Trophoblast cell (in vitro differentiated cells and primary cell): ENCODE results near the gene TRPC4AP.
A peak's percentile ranks its signal among the peaks of the same experiment; 100 is the strongest.

Experiments used
- DNase-seq, 2 donors: peaks; one replicate each; pipeline ENCODE4 v3.0.0-alpha.2; 2016
- H2AFZ ChIP-seq: 2 replicates; pipeline ENCODE4 v1.6.1; 2013; ENCODE audit warnings: low read length, moderate library complexity, mild to moderate bottlenecking; ENCODE audit not compliant: insufficient read depth, poor library complexity
- H2AK5ac ChIP-seq: 2 replicates; pipeline ENCODE4 v1.6.1; 2013; ENCODE audit warnings: mild to moderate bottlenecking, low read length
- H2BK120ac ChIP-seq: 2 replicates; pipeline ENCODE4 v1.6.1; 2013; ENCODE audit warnings: low read length, mild to moderate bottlenecking, moderate library complexity; ENCODE audit not compliant: insufficient read depth, poor library complexity
- H2BK12ac ChIP-seq: 2 replicates; pipeline ENCODE4 v1.6.1; 2013; ENCODE audit warnings: mild to moderate bottlenecking, low read length, moderate library complexity
- H2BK5ac ChIP-seq: 2 replicates; pipeline ENCODE4 v1.6.1; 2013; ENCODE audit warnings: low read length, low read depth, moderate library complexity, mild to moderate bottlenecking; ENCODE audit not compliant: poor library complexity
- H3K14ac ChIP-seq: 2 replicates; pipeline ENCODE4 v1.6.1; 2013; ENCODE audit warnings: mild to moderate bottlenecking, low read length
- H3K18ac ChIP-seq: 2 replicates; pipeline ENCODE4 v1.6.1; 2013; ENCODE audit warnings: mild to moderate bottlenecking, low read length
- H3K23ac ChIP-seq: 2 replicates; pipeline ENCODE4 v1.6.1; 2013; ENCODE audit warnings: low read length
- H3K27ac ChIP-seq: 2 replicates; pipeline ENCODE4 v1.5.1; 2013; ENCODE audit warnings: low read depth, mild to moderate bottlenecking, inconsistent platforms, low read length, moderate library complexity
- H3K27me3 ChIP-seq: 2 replicates; pipeline ENCODE4 v1.6.1; 2013; ENCODE audit warnings: inconsistent platforms, mild to moderate bottlenecking, low read length, moderate library complexity; ENCODE audit not compliant: insufficient read depth
- H3K36me3 ChIP-seq, 2 experiments: 1 replicate in 1 of 2; 2 replicates in 1 of 2; pipeline ENCODE4 v1.6.1; 2013; ENCODE audit warnings: low read length in 2 of 2, mild to moderate bottlenecking in 2 of 2, moderate library complexity in 1 of 2; ENCODE audit not compliant: insufficient read depth in 2 of 2, control insufficient read depth in 1 of 2
- H3K4ac ChIP-seq: 2 replicates; pipeline ENCODE4 v1.6.1; 2013; ENCODE audit warnings: low read depth, mild to moderate bottlenecking, low read length, moderate library complexity
- H3K4me1 ChIP-seq, 2 experiments: 1 replicate in 1 of 2; 2 replicates in 1 of 2; pipeline ENCODE4 v1.6.1; 2013; ENCODE audit warnings: low read length in 2 of 2, mild to moderate bottlenecking in 2 of 2, moderate library complexity in 1 of 2; ENCODE audit not compliant: insufficient read depth in 2 of 2, control insufficient read depth in 1 of 2
- H3K4me2 ChIP-seq: 2 replicates; pipeline ENCODE4 v1.6.1; 2013; ENCODE audit warnings: inconsistent platforms, mild to moderate bottlenecking, low read length, moderate library complexity
- H3K4me3 ChIP-seq: 2 replicates; pipeline ENCODE4 v1.5.1; 2013; ENCODE audit warnings: mild to moderate bottlenecking, low read depth, low read length, inconsistent platforms
- H3K79me1 ChIP-seq: one replicate; pipeline ENCODE4 v1.6.1; 2013; ENCODE audit warnings: low read length
- H3K79me2 ChIP-seq: 2 replicates; pipeline ENCODE4 v1.6.1; 2013; ENCODE audit warnings: low read length, mild to moderate bottlenecking; ENCODE audit not compliant: control insufficient read depth, insufficient read depth, poor library complexity
- H3K9ac ChIP-seq: 2 replicates; pipeline ENCODE4 v1.6.1; 2013; ENCODE audit warnings: mild to moderate bottlenecking, low read length
- H3K9me3 ChIP-seq: 2 replicates; pipeline ENCODE4 v1.6.1; 2013; ENCODE audit warnings: low read depth, mild to moderate bottlenecking, control low read depth, inconsistent platforms, low read length; ENCODE audit not compliant: insufficient read depth
- H4K12ac ChIP-seq: 2 replicates; pipeline ENCODE4 v1.6.1; 2013; ENCODE audit warnings: low read depth, mild to moderate bottlenecking, low read length, moderate library complexity
- H4K8ac ChIP-seq: 2 replicates; pipeline ENCODE4 v1.6.1; 2013; ENCODE audit warnings: low read depth, mild to moderate bottlenecking, low read length, moderate library complexity
- H4K91ac ChIP-seq: one replicate; pipeline ENCODE4 v1.6.1; 2013; ENCODE audit warnings: low read depth, mild to moderate bottlenecking, low read length, moderate library complexity
- WGBS: extraction: QIAGEN DNeasy Blood & Tissue Kit; methylation state at CpG from one replicate; pipeline ENCODE4 v1.1.7; 2013; ENCODE audit warnings: missing lambda C conversion rate; ENCODE audit not compliant: insufficient read length, insufficient coverage; ENCODE audit errors: extremely low coverage; 5-methylcytosine and 5-hydroxymethylcytosine counted together

TRPC4AP gene

DNA sequence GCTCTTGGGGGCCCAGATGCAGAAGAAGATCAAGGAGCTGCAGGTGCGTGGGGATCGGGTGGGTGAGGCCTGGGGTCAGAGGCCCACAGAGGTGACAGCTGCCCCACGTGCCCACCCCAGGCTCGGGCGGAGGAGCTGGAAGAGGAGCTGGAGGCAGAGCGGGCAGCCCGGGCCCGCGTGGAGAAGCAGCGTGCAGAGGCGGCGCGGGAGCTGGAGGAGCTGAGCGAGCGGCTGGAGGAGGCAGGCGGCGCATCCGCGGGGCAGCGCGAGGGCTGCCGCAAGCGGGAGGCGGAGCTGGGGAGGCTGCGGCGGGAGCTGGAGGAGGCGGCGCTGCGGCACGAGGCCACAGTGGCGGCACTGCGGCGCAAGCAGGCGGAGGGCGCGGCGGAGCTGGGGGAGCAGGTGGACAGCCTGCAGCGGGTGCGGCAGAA lies 95.5 kb downstream of the TRPC4AP start:
- no peak overlapping the region for H3K18ac ChIP-seq
- H3K36me3 ChIP-seq, result peaks cover 84 to 87% of the 10 kb centered on the region in 2 experiments
- H2AFZ ChIP-seq, result no peak overlapping the region
- no peak overlapping the region for H2AK5ac ChIP-seq
- H2BK5ac ChIP-seq, result no peak overlapping the region
- no peak overlapping the region for H4K91ac ChIP-seq
- no peak overlapping the region for H3K4me2 ChIP-seq
- H3K79me2 ChIP-seq, result no peaks in the 10 kb centered on the region
- no peak overlapping the region for H2BK120ac ChIP-seq
- no peaks in the 10 kb centered on the region for H3K4me1 ChIP-seq
- no peaks in the 10 kb centered on the region for H3K27me3 ChIP-seq
- H4K12ac ChIP-seq, result no peak overlapping the region
- H3K14ac ChIP-seq, result no peak overlapping the region
- H3K4ac ChIP-seq, result no peak overlapping the region
- no peak overlapping the region for H2BK12ac ChIP-seq
- no peak overlapping the region for H4K8ac ChIP-seq
- no peak overlapping the region for H3K27ac ChIP-seq
- no peak overlapping the region for H3K9ac ChIP-seq
- no peaks in the 10 kb centered on the region for H3K79me1 ChIP-seq
- peak in 1 of 2 donors; percentile 26 for DNase-seq
- no peak overlapping the region for H3K23ac ChIP-seq
- H3K4me3 ChIP-seq, result no peak overlapping the region
- H3K9me3 ChIP-seq, result no peaks in the 10 kb centered on the region
- WGBS, result no CpG with 5 or more reads among the region's 39 CpGs

DNA sequence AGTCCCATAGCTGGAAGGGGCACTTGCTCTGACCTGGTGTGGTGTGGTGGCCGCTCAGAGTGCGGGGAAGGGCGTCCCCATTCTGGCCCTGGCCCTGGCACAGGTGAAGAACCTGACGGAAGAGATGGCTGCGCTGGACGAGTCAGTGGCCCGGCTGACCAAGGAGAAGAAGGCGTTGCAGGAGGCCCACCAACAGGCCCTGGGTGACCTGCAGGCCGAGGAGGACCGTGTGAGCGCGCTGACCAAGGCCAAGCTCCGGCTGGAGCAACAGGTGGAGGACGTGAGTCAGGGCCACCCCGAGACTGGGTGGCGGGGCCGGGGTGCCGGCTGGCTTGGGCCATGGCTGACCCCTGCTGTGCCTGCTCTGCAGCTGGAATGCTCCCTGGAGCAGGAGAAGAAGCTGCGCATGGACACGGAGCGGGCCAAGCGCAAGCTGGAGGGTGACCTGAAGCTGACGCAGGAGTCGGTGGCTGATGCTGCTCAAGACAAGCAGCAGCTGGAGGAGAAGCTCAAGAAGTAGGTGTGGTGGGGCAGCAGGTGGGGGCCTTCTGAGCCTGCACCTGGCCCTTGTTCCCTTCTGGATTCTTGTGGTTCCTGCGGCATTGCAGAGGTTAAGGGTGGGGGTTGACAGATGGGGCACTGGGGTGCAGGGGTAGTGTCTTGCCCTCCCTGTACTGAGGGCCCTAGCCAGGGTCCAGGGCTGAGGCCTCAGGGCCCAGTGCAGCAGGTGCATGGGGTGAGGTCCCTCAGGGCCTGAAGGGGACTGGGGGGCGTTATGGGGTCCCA lies 96.2 kb downstream of the TRPC4AP start:
- Histone ChIP-seq H4K12ac (no peak overlapping the region), H2AFZ (no peak overlapping the region), H3K27ac (no peak overlapping the region), H3K4me1 (no peaks in the 10 kb centered on the region), H2BK120ac (no peak overlapping the region), H3K9ac (no peak overlapping the region), H2AK5ac (no peak overlapping the region), H3K18ac (no peak overlapping the region), H4K8ac (no peak overlapping the region), H2BK5ac (no peak overlapping the region), H3K9me3 (no peaks in the 10 kb centered on the region), H3K14ac (no peak overlapping the region), H3K79me2 (no peaks in the 10 kb centered on the region), H4K91ac (no peak overlapping the region), H3K79me1 (no peaks in the 10 kb centered on the region), H3K4ac (no peak overlapping the region), H3K27me3 (no peaks in the 10 kb centered on the region), H3K36me3 (peaks cover 77 to 80% of the 10 kb centered on the region in 2 experiments), H3K4me2 (no peak overlapping the region), H2BK12ac (no peak overlapping the region), H3K4me3 (no peak overlapping the region), H3K23ac (no peak overlapping the region)
- WGBS, result no CpG with 5 or more reads among the region's 26 CpGs
- DNase-seq, result no peak

DNA sequence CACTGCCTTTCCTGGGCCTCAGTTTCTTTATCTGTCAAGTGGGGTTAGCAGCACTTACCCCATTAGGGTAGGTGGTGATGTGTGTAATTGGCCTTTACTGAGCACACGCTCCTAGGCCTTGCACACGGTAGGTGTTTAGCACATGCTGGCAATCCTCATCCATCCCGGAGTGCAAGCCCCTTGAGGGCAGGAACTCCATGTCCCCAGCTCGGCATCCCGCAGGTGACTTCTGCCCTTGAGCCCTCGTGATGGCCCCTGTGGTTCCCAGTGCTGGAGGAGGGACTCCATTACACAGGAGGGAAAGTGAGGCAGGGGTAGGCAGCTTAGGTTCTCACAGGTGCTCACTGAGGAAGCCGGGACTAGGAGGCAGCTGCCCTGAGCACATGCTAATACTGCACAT lies 96.9 kb downstream of the TRPC4AP start:
- H4K12ac ChIP-seq, result no peak overlapping the region
- H2AK5ac ChIP-seq, result no peak overlapping the region
- no peak overlapping the region for H3K14ac ChIP-seq
- no CpG with 5 or more reads among the region's 7 CpGs for WGBS
- no peaks in the 10 kb centered on the region for H3K4me1 ChIP-seq
- H3K23ac ChIP-seq, result no peak overlapping the region
- H2BK5ac ChIP-seq, result no peak overlapping the region
- no peaks in the 10 kb centered on the region for H3K79me1 ChIP-seq
- no peaks in the 10 kb centered on the region for H3K27me3 ChIP-seq
- H4K91ac ChIP-seq, result no peak overlapping the region
- H2BK12ac ChIP-seq, result no peak overlapping the region
- H3K27ac ChIP-seq, result no peak overlapping the region
- no peak overlapping the region for H3K4me2 ChIP-seq
- H3K79me2 ChIP-seq, result no peaks in the 10 kb centered on the region
- H3K4me3 ChIP-seq, result no peak overlapping the region
- no peak overlapping the region for H2BK120ac ChIP-seq
- H2AFZ ChIP-seq, result no peak overlapping the region
- no peaks in the 10 kb centered on the region for H3K9me3 ChIP-seq
- peaks cover 72 to 73% of the 10 kb centered on the region in 2 experiments for H3K36me3 ChIP-seq
- H3K4ac ChIP-seq, result no peak overlapping the region
- H4K8ac ChIP-seq, result no peak overlapping the region
- H3K9ac ChIP-seq, result no peak overlapping the region
- no peak overlapping the region for H3K18ac ChIP-seq
- no peak for DNase-seq

DNA sequence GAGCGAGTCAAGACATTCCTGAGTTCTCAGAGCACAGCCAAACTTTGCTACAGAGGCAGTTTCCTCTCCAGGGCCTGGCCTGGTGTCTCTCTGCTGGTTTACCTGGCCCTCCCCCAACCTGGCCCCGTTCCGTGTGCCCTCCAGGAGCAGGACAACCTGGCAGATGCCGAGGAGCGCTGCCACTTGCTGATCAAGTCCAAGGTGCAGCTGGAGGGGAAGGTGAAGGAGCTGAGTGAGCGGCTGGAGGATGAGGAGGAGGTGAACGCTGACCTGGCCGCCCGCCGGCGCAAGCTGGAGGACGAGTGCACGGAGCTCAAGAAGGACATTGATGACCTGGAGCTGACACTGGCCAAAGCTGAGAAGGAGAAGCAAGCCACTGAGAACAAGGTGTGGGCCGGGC lies 97.4 kb downstream of the TRPC4AP start:
- no peak overlapping the region for H3K18ac ChIP-seq
- H2BK5ac ChIP-seq, result no peak overlapping the region
- H3K9ac ChIP-seq, result no peak overlapping the region
- no peak overlapping the region for H2BK120ac ChIP-seq
- H2AK5ac ChIP-seq, result no peak overlapping the region
- H2BK12ac ChIP-seq, result no peak overlapping the region
- H3K9me3 ChIP-seq, result no peaks in the 10 kb centered on the region
- no peak for DNase-seq
- no peak overlapping the region for H2AFZ ChIP-seq
- no peak overlapping the region for H4K12ac ChIP-seq
- H3K79me2 ChIP-seq, result no peaks in the 10 kb centered on the region
- H3K4me2 ChIP-seq, result no peak overlapping the region
- H3K4ac ChIP-seq, result no peak overlapping the region
- no peak overlapping the region for H3K27ac ChIP-seq
- H3K79me1 ChIP-seq, result no peaks in the 10 kb centered on the region
- no peak overlapping the region for H4K91ac ChIP-seq
- H3K36me3 ChIP-seq, result peaks cover 69% of the 10 kb centered on the region in 2 experiments
- no peak overlapping the region for H3K14ac ChIP-seq
- WGBS, result no CpG with 5 or more reads among the region's 14 CpGs
- H3K4me3 ChIP-seq, result no peak overlapping the region
- no peaks in the 10 kb centered on the region for H3K27me3 ChIP-seq
- no peak overlapping the region for H4K8ac ChIP-seq
- no peaks in the 10 kb centered on the region for H3K4me1 ChIP-seq
- no peak overlapping the region for H3K23ac ChIP-seq
